ENCODE measurements around the gene LRRC37A3. TPM values are rescaled to one million over a fixed set of nuclear protein-coding genes. Genes with fewer than 3 reads are reported as not detected.
"Not testable (repeated sequence)": the region's sequence is repeated elsewhere in the genome, so short reads cannot be mapped to it uniquely, and the experiment has no call there.

The LRRC37A3 gene
- total and polyA plus RNA-seq, 7 experiments from 2014 or later, result 1.9 to 46.7 (median 19.3) TPM

GRCh38 chr17:64846892-64847291 is 72.4 kb downstream of the LRRC37A3 start:
- ATAC-seq, result peak; percentile 80
- H3K9me3 Mint-ChIP-seq; DNase-seq; H3K4me3 ChIP-seq (ENCODE audit: low read length); H3K4me1 Mint-ChIP-seq; POLR2A ChIA-PET; H3K4me3 Mint-ChIP-seq; H3K36me3 ChIP-seq (ENCODE audit: control insufficient read depth in 2 of 3, insufficient read depth in 3 of 3, low read length in 3 of 3); H3K36me3 Mint-ChIP-seq; H3K27ac Mint-ChIP-seq; H3K27ac ChIP-seq (ENCODE audit: low read depth, low read length); H3K9me3 ChIP-seq (ENCODE audit: control insufficient read depth in 2 of 3, low read length in 3 of 3); H3K27me3 ChIP-seq (ENCODE audit: control insufficient read depth in 2 of 2, insufficient read depth in 2 of 2, low read length in 2 of 2); CTCF ChIA-PET; H3K27me3 Mint-ChIP-seq; H3K4me1 ChIP-seq (ENCODE audit: control insufficient read depth in 2 of 2, insufficient read depth in 2 of 2, low read length in 2 of 2): not testable (repeated sequence)
- intact Hi-C loops (cut with micrococcal nuclease), result loop anchor here in 1 of 2 donors (5.0 to 10.0 kb wide), 2 partner anchors 88 to 350 kb away; no protein-coding TSS in a partner anchor

GRCh38 chr17:64843918-64844317 is 75.4 kb downstream of the LRRC37A3 start:
- H3K36me3 ChIP-seq (ENCODE audit: control insufficient read depth in 2 of 3, insufficient read depth in 3 of 3, low read length in 3 of 3); CTCF ChIA-PET; POLR2A ChIA-PET; DNase-seq; H3K9me3 ChIP-seq (ENCODE audit: control insufficient read depth in 2 of 3, low read length in 3 of 3); H3K9me3 Mint-ChIP-seq; ATAC-seq; H3K4me1 ChIP-seq (ENCODE audit: control insufficient read depth in 2 of 2, insufficient read depth in 2 of 2, low read length in 2 of 2); H3K27me3 Mint-ChIP-seq; H3K27me3 ChIP-seq (ENCODE audit: control insufficient read depth in 2 of 2, insufficient read depth in 2 of 2, low read length in 2 of 2); H3K27ac ChIP-seq (ENCODE audit: low read depth, low read length); H3K36me3 Mint-ChIP-seq; H3K4me3 ChIP-seq (ENCODE audit: low read length); H3K4me1 Mint-ChIP-seq; H3K27ac Mint-ChIP-seq; H3K4me3 Mint-ChIP-seq: not testable (repeated sequence)
- intact Hi-C loops (cut with micrococcal nuclease), result loop anchor here in 1 of 2 donors (10.0 kb wide), 1 partner anchor 91 kb away; no protein-coding TSS in a partner anchor

- intact Hi-C loops (cut with micrococcal nuclease), result loop anchor here in 1 of 2 donors (10.0 kb wide), 1 partner anchor 92 kb away; no protein-coding TSS in a partner anchor
- H3K27ac ChIP-seq (ENCODE audit: low read depth, low read length); H3K36me3 Mint-ChIP-seq: not testable (repeated sequence)
Observed at GRCh38 chr17:64842900-64843299, 76.4 kb downstream of the LRRC37A3 start.

GRCh38 chr17:64840960-64841359 is 78.3 kb downstream of the LRRC37A3 start:
- H3K9me3 Mint-ChIP-seq; H3K36me3 ChIP-seq (ENCODE audit: control insufficient read depth in 2 of 3, insufficient read depth in 3 of 3, low read length in 3 of 3); H3K27me3 Mint-ChIP-seq; H3K27me3 ChIP-seq (ENCODE audit: control insufficient read depth in 2 of 2, insufficient read depth in 2 of 2, low read length in 2 of 2); H3K27ac ChIP-seq (ENCODE audit: low read depth, low read length); ATAC-seq; H3K36me3 Mint-ChIP-seq; H3K4me3 ChIP-seq (ENCODE audit: low read length); DNase-seq; H3K4me1 ChIP-seq (ENCODE audit: control insufficient read depth in 2 of 2, insufficient read depth in 2 of 2, low read length in 2 of 2); H3K4me1 Mint-ChIP-seq; H3K9me3 ChIP-seq (ENCODE audit: control insufficient read depth in 2 of 3, low read length in 3 of 3); H3K27ac Mint-ChIP-seq; H3K4me3 Mint-ChIP-seq; CTCF ChIA-PET; POLR2A ChIA-PET: not testable (repeated sequence)
- intact Hi-C loops (cut with micrococcal nuclease), result loop anchor here in 1 of 2 donors (10.0 kb wide), 1 partner anchor 94 kb away; no protein-coding TSS in a partner anchor

More at GRCh38 chr17:64842900-64843299, 76.4 kb downstream of the LRRC37A3 start:
- POLR2A ChIA-PET; H3K27me3 ChIP-seq (ENCODE audit: control insufficient read depth in 2 of 2, insufficient read depth in 2 of 2, low read length in 2 of 2); ATAC-seq; H3K27me3 Mint-ChIP-seq; DNase-seq; H3K36me3 ChIP-seq (ENCODE audit: control insufficient read depth in 2 of 3, insufficient read depth in 3 of 3, low read length in 3 of 3); H3K4me1 ChIP-seq (ENCODE audit: control insufficient read depth in 2 of 2, insufficient read depth in 2 of 2, low read length in 2 of 2); H3K4me3 ChIP-seq (ENCODE audit: low read length); H3K9me3 Mint-ChIP-seq; H3K4me1 Mint-ChIP-seq; H3K9me3 ChIP-seq (ENCODE audit: control insufficient read depth in 2 of 3, low read length in 3 of 3); H3K27ac Mint-ChIP-seq; H3K4me3 Mint-ChIP-seq: not testable (repeated sequence)
- CTCF ChIA-PET, result interaction anchor here (0.7 kb wide), 1 partner anchor 424 kb away, joined by 3 read pairs; no protein-coding TSS in a partner anchor

- H3K27ac ChIP-seq (ENCODE audit: low read depth, low read length); H3K27me3 Mint-ChIP-seq; H3K36me3 ChIP-seq (ENCODE audit: control insufficient read depth in 2 of 3, insufficient read depth in 3 of 3, low read length in 3 of 3); POLR2A ChIA-PET; H3K27me3 ChIP-seq (ENCODE audit: control insufficient read depth in 2 of 2, insufficient read depth in 2 of 2, low read length in 2 of 2); H3K4me1 ChIP-seq (ENCODE audit: control insufficient read depth in 2 of 2, insufficient read depth in 2 of 2, low read length in 2 of 2); CTCF ChIA-PET; intact Hi-C loops (cut with micrococcal nuclease); ATAC-seq; H3K4me3 ChIP-seq (ENCODE audit: low read length); H3K9me3 Mint-ChIP-seq; H3K36me3 Mint-ChIP-seq; DNase-seq; H3K9me3 ChIP-seq (ENCODE audit: control insufficient read depth in 2 of 3, low read length in 3 of 3); H3K27ac Mint-ChIP-seq: not testable (repeated sequence)
- Mint-ChIP-seq H3K4me1 (peaks cover 0 to 28% (median 24%) of the 10 kb centered on the region in 7 donors), H3K4me3 (peak overlapping the region in 1 of 10 donors; percentile 16)
Observed at GRCh38 chr17:64838513-64838912, 80.8 kb downstream of the LRRC37A3 start.

GRCh38 chr17:64837018-64837761 is 82.1 kb downstream of the LRRC37A3 start:
- H3K27me3 Mint-ChIP-seq; H3K36me3 ChIP-seq (ENCODE audit: control insufficient read depth in 2 of 3, insufficient read depth in 3 of 3, low read length in 3 of 3); H3K4me1 ChIP-seq (ENCODE audit: control insufficient read depth in 2 of 2, insufficient read depth in 2 of 2, low read length in 2 of 2); H3K27me3 ChIP-seq (ENCODE audit: control insufficient read depth in 2 of 2, insufficient read depth in 2 of 2, low read length in 2 of 2); H3K9me3 Mint-ChIP-seq; H3K36me3 Mint-ChIP-seq; H3K9me3 ChIP-seq (ENCODE audit: control insufficient read depth in 2 of 3, low read length in 3 of 3); CTCF ChIA-PET: not testable (repeated sequence)
- Mint-ChIP-seq H3K4me1 (peaks cover 0 to 28% (median 23%) of the 10 kb centered on the region in 7 donors), H3K27ac (peak overlapping the region; percentile 83 to 97 (median 94)), H3K4me3 (peak overlapping the region; percentile 89 to 100 (median 93))
- H3K4me3 ChIP-seq (ENCODE audit: low read length), result peak overlapping the region; percentile 72
- peak; percentile 76 to 87 (median 86) for DNase-seq
- peak; percentile 97 for ATAC-seq
- H3K27ac ChIP-seq (ENCODE audit: low read depth, low read length), result peak overlapping the region; percentile 89
- intact Hi-C loops (cut with micrococcal nuclease), result loop anchor here (2.0 kb wide), 2 partner anchors 56 to 60 kb away; no protein-coding TSS in a partner anchor
- POLR2A ChIA-PET, result interaction anchor here (0.7 to 1.4 kb wide), 3 partner anchors 123 to 331 kb away, joined by 3 to 5 read pairs (median 4); partner anchors contain the start of genes CEP95 and DDX5

GRCh38 chr17:64836623-64837017 is 82.7 kb downstream of the LRRC37A3 start:
- H3K27me3 Mint-ChIP-seq; H3K9me3 ChIP-seq (ENCODE audit: control insufficient read depth in 2 of 3, low read length in 3 of 3); H3K36me3 ChIP-seq (ENCODE audit: control insufficient read depth in 2 of 3, insufficient read depth in 3 of 3, low read length in 3 of 3); H3K27me3 ChIP-seq (ENCODE audit: control insufficient read depth in 2 of 2, insufficient read depth in 2 of 2, low read length in 2 of 2); H3K36me3 Mint-ChIP-seq; H3K4me1 ChIP-seq (ENCODE audit: control insufficient read depth in 2 of 2, insufficient read depth in 2 of 2, low read length in 2 of 2); CTCF ChIA-PET; H3K9me3 Mint-ChIP-seq: not testable (repeated sequence)
- Histone ChIP-seq H3K4me3 (ENCODE audit: low read length) (peak overlapping the region; percentile 60), H3K27ac (ENCODE audit: low read depth, low read length) (peak overlapping the region; percentile 89)
- H3K4me1 Mint-ChIP-seq, result peaks cover 0 to 28% (median 23%) of the 10 kb centered on the region in 7 donors
- peak overlapping the region; percentile 85 to 100 (median 93) for H3K4me3 Mint-ChIP-seq
- H3K27ac Mint-ChIP-seq, result peak overlapping the region; percentile 69 to 97 (median 95)
- peak; percentile 8 for ATAC-seq
- peak in 5 of 9 donors; percentile 11 to 26 (median 16) for DNase-seq
- POLR2A ChIA-PET, result interaction anchor here (1.4 kb wide), 1 partner anchor 330 kb away, joined by 4 read pairs; the partner anchor contains the start of genes CEP95 and DDX5
- intact Hi-C loops (cut with micrococcal nuclease), result loop anchor here (2.0 kb wide), 2 partner anchors 56 to 60 kb away; no protein-coding TSS in a partner anchor

Measured in naive thymus-derived CD4-positive, alpha-beta T cell (primary cell).